HepG2 (cell line): ENCODE data around the gene BEST2. TPM values are rescaled to one million over a fixed set of nuclear protein-coding genes. Genes with fewer than 3 reads are reported as not detected.

Experiments used
- AKAP8 ChIP-seq: sonication (generic); formaldehyde crosslinking; IDR thresholded peaks from 2 replicates; pipeline ENCODE4 v1.5.1; 2020; ENCODE audit warnings: mild to moderate bottlenecking, missing genetic modification reagents
- EED ChIP-seq: sonication (generic); formaldehyde crosslinking; IDR thresholded peaks from 2 replicates; pipeline ENCODE4 v1.5.0; 2020; ENCODE audit warnings: mild to moderate bottlenecking, missing genetic modification reagents
- FOSL2 ChIP-seq: sonication (generic); formaldehyde crosslinking; IDR thresholded peaks from 2 replicates; pipeline ENCODE4 v1.4.0; 2020; ENCODE audit warnings: missing genetic modification reagents
- HIVEP1 ChIP-seq: sonication (generic); formaldehyde crosslinking; IDR thresholded peaks from 2 replicates; pipeline ENCODE4 v1.4.0; 2020; ENCODE audit warnings: mild to moderate bottlenecking, missing genetic modification reagents
- HNRNPLL ChIP-seq: fragments of 200-400 bp; formaldehyde crosslinking; IDR thresholded peaks from 2 replicates; pipeline ENCODE4 v1.6.1; 2017; ENCODE audit warnings: mild to moderate bottlenecking, low read depth, low read length; ENCODE audit not compliant: poor library complexity, severe bottlenecking
- HOXA3 ChIP-seq: sonication (generic); formaldehyde crosslinking; IDR thresholded peaks from 2 replicates; pipeline ENCODE4 v1.5.0; 2020; ENCODE audit warnings: missing genetic modification reagents
- MED8 ChIP-seq: sonication (generic); formaldehyde crosslinking; IDR thresholded peaks from 2 replicates; pipeline ENCODE4 v1.8.1; 2023; ENCODE audit warnings: mild to moderate bottlenecking, missing genetic modification reagents; ENCODE audit not compliant: insufficient replicate concordance
- MYC ChIP-seq: sonication (generic); formaldehyde crosslinking; IDR thresholded peaks from 2 replicates; pipeline ENCODE4 v1.9.0; 2021; ENCODE audit warnings: missing genetic modification reagents, borderline replicate concordance
- PAWR ChIP-seq: sonication (generic); formaldehyde crosslinking; IDR thresholded peaks from 2 replicates; pipeline ENCODE4 v1.4.0; 2020; ENCODE audit warnings: missing genetic modification reagents, mild to moderate bottlenecking, borderline replicate concordance
- PRDM4 ChIP-seq: sonication (generic); formaldehyde crosslinking; IDR thresholded peaks from 2 replicates; pipeline ENCODE4 v1.9.0; 2021; ENCODE audit warnings: missing genetic modification reagents, borderline replicate concordance
- RFX1 ChIP-seq: fragments of 450-650 bp; IDR thresholded peaks from 2 replicates; pipeline ENCODE4 v1.6.1; 2017
- RFX3 ChIP-seq: IDR thresholded peaks from 2 replicates; pipeline ENCODE4 v1.6.1; 2016; ENCODE audit warnings: missing biosample characterization, missing genetic modification reagents
- SIN3A ChIP-seq: IDR thresholded peaks from 2 replicates; pipeline ENCODE4 v1.6.1; 2011; ENCODE audit warnings: low read depth, mild to moderate bottlenecking, control low read depth, low read length, borderline replicate concordance
- SNAPC5 ChIP-seq: sonication (generic); formaldehyde crosslinking; IDR thresholded peaks from 2 replicates; pipeline ENCODE4 v1.8.1; 2023; ENCODE audit warnings: mild to moderate bottlenecking, missing genetic modification reagents, borderline replicate concordance
- SP140L ChIP-seq: sonication (generic); formaldehyde crosslinking; IDR thresholded peaks from 2 replicates; pipeline ENCODE4 v1.4.0; 2020; ENCODE audit warnings: missing genetic modification reagents, borderline replicate concordance
- SPEN ChIP-seq: sonication (generic); formaldehyde crosslinking; IDR thresholded peaks from 2 replicates; pipeline ENCODE4 v1.5.1; 2020; ENCODE audit warnings: low read depth, mild to moderate bottlenecking, missing genetic modification reagents
- ZHX1 ChIP-seq: sonication (generic); formaldehyde crosslinking; IDR thresholded peaks from 2 replicates; pipeline ENCODE4 v1.8.1; 2022; ENCODE audit warnings: low read depth, mild to moderate bottlenecking, missing genetic modification reagents
- ZNF263 ChIP-seq: sonication (generic); formaldehyde crosslinking; IDR thresholded peaks from 2 replicates; pipeline ENCODE4 v1.4.0; 2020; ENCODE audit warnings: missing genetic modification reagents
- ZNF30 ChIP-seq: sonication (generic); formaldehyde crosslinking; IDR thresholded peaks from 2 replicates; pipeline ENCODE4 v1.5.0; 2020; ENCODE audit warnings: mild to moderate bottlenecking, missing genetic modification reagents
- ZNF644 ChIP-seq: IDR thresholded peaks from 2 replicates; pipeline ENCODE4 v1.6.1; 2016; ENCODE audit warnings: low read depth
- polyA plus RNA-seq, 8 experiments: library from polyadenylated mRNA; depleted of rRNA in 3 of 8; stranded (reverse) in 7 of 8; unstranded in 1 of 8; fragments of >200 nt; fragmentation: Illumina TruSeq in 4 of 8; extraction: Trizol in 4 of 8; gene quantifications; 2 replicates each; pipeline versions ENCODE4 v1.2.1 to v1.2.3, GENCODE V29; 2011 to 2016; ENCODE audit warnings: low read depth in 4 of 8, missing spikeins in 1 of 8, mixed read lengths in 1 of 8; ENCODE audit not compliant: insufficient read depth in 1 of 8
- total RNA-seq, 5 experiments: library from RNA; depleted of rRNA; stranded (reverse); fragments of >200 nt; fragmentation: Illumina TruSeq; extraction: Trizol; gene quantifications; 2 replicates each; pipeline ENCODE4 v1.2.3, GENCODE V29; 2016; ENCODE audit warnings: low read depth in 1 of 5
- TF ChIP-seq, protein P1 (sequence below): sonication (generic); formaldehyde crosslinking; IDR thresholded peaks from 2 replicates; pipeline ENCODE4 v1.8.0; 2022; ENCODE audit warnings: mild to moderate bottlenecking, missing genetic modification reagents, moderate library complexity
- TF ChIP-seq, protein P2 (sequence below): sonication (generic); formaldehyde crosslinking; IDR thresholded peaks from 2 replicates; pipeline ENCODE4 v1.8.0; 2023; ENCODE audit warnings: mild to moderate bottlenecking, missing genetic modification reagents

Gene BEST2
- total and polyA plus RNA-seq, 2 of the 13 experiments (the other 11 are each of a cell fraction or from before 2014, with no cell fraction given): not detected

DNA sequence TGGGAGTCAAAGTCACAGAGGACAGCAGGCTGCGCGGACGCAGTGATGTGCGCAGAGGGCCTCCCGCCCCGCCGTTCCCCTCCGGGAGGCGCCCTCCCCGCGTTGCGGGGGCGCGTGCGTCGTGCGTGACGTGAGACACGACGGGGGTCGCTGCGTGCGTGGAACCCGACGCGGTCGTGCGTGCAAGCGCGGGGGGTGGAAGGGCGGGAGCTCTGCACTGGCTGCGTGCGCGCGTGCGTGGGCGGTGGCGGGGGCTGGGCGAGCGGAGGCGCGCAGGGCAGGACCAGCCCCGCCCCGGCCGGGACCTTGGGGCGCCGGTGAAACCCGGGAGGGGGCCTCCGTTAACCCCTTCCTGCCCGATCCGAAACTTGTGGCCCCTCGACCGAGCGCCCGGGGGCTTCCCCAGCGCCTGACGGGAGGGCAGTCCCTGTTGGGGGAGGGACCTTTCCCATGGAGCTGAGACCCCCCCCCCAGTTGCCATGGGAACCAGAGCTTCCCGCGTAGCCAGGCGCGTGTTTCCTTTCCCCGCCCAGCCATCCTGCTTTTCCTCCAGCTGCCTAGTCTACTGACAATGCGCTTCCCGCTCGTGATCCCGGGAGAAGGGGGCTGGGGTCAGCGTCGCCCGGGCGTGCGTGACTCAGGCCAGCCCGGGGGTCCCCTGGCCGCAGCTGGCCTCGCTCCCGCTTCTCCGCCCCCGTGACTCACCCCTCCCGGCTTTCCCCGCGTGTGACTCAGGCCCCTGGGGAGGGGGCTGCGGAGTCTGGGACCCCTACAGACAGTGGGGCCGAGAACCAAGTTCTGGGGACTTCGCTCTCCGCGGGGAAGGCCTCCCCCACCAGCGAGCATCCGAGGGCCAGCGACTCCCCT, 31.1 kb downstream of the BEST2 start (continued):
- no peak for TF ChIP-seq MED8 (CRISPR knock-in tag)
- no peak for TF ChIP-seq SNAPC5 (CRISPR knock-in tag)
- TF ChIP-seq MYC (CRISPR knock-in tag): 0 out of 2 replicates have a peak, but pooled peaks have one; percentile 26
- peak; percentile 32; the same call in 1 of the 2 replicates for TF ChIP-seq HOXA3 (CRISPR knock-in tag)
- TF ChIP-seq, protein P1, sequence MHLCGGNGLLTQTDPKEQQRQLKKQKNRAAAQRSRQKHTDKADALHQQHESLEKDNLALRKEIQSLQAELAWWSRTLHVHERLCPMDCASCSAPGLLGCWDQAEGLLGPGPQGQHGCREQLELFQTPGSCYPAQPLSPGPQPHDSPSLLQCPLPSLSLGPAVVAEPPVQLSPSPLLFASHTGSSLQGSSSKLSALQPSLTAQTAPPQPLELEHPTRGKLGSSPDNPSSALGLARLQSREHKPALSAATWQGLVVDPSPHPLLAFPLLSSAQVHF (CRISPR knock-in tag): no peak
- 0 out of 2 replicates have a peak, but pooled peaks have one; percentile 47 for TF ChIP-seq AKAP8 (CRISPR knock-in tag)
- no peak for TF ChIP-seq EED
- no peak for TF ChIP-seq SP140L (CRISPR knock-in tag)
- no peak for TF ChIP-seq PAWR (CRISPR knock-in tag)
- peak; percentile 50; the same call in 1 of the 2 replicates for TF ChIP-seq SPEN (CRISPR knock-in tag)
- peak; percentile 74 for TF ChIP-seq RFX3
- peak; percentile 76 for TF ChIP-seq HNRNPLL
- TF ChIP-seq, protein P2, sequence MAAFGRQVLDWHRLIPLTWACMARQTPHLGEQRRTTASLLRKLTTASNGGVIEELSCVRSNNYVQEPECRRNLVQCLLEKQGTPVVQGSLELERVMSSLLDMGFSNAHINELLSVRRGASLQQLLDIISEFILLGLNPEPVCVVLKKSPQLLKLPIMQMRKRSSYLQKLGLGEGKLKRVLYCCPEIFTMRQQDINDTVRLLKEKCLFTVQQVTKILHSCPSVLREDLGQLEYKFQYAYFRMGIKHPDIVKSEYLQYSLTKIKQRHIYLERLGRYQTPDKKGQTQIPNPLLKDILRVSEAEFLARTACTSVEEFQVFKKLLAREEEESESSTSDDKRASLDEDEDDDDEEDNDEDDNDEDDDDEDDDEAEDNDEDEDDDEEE: peak; percentile 63; the same call in 1 of the 2 replicates
- TF ChIP-seq ZNF30: no peak
- no peak for TF ChIP-seq ZNF263
- TF ChIP-seq SIN3A: 0 out of 2 replicates have a peak, but pooled peaks have one; percentile 66
- peak; percentile 22; the same call in 1 of the 2 replicates for TF ChIP-seq ZHX1 (CRISPR knock-in tag)
- TF ChIP-seq ZNF644 (CRISPR knock-in tag): no peak
- peak; percentile 52; the same call in 1 of the 2 replicates for TF ChIP-seq FOSL2 (CRISPR knock-in tag)
- peak; percentile 57; the same call in 1 of the 2 replicates for TF ChIP-seq HIVEP1
- TF ChIP-seq RFX1: peak; percentile 68
- no peak for TF ChIP-seq PRDM4
